GM18499 (cell line): ENCODE measurements around the gene ANXA11.
"Not testable (repeated sequence)": the region's sequence is repeated elsewhere in the genome, so short reads cannot be mapped to it uniquely, and the experiment has no call there.

Experiments used
- ATAC-seq: cut with Tn5 transposase; IDR thresholded peaks from one replicate; pipeline ENCODE4 v1.9.1; 2021; ENCODE audit warnings: moderate number of reproducible peaks; ENCODE audit not compliant: insufficient read depth, unreplicated experiment

ANXA11 gene

DNA sequence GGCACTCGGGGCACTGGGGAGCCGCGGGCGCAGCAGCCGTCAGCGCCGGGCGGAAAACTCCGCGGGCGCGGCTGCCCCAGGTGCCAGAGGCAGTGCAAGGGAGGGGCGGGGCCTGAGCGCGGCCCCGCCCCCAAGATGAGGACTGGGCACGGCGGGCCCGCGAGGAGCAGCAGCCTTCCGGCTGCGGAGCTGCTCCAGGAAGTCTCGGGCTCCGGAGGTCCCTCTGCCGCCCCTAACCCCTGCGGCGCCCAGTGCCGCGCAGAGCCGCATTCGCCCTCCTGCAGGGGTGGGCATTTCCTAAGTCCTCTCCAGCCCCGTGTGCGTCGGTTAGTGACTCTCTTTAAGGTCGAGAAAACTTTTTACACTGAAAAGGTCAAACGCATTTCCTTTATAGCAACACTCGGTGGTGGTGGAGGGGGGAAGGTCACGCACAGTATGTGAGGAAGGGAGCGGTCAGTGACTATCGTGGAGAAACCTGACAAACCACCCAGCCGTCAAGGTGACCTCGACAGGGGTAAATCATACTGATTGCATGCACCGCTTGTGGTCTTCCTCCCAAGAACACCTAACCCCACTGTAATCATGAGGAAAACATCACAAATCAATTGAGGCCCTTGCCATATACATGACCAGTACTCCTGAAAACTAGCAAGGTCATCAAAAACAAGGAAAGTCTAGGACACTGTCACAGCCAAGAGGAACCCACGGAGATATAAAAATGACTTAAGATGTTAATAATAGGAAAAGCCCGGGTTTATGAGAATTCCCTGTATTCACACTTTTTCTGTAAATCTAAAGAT, at the start of gene ANXA11:
Gene ANXA11, minus strand, starts transcription at position 61 of the 800 bp plus-strand sequence. CDS start 32,676 bp downstream, outside the sequence.
- ATAC-seq, result peak; percentile 44

- not testable (repeated sequence) for ATAC-seq
Measured at GRCh38 chr10:80254726-80255125, 49.4 kb upstream of the ANXA11 start.

- ATAC-seq, result not testable (repeated sequence)
Measured at GRCh38 chr10:80253963-80254271, 48.6 kb upstream of the ANXA11 start.

- ATAC-seq, result peak; percentile 89
Measured at GRCh38 chr10:80253266-80253962, 48.1 kb upstream of the ANXA11 start.

- ATAC-seq, result no peak
Measured at GRCh38 chr10:80252296-80252887, 47.1 kb upstream of the ANXA11 start.

DNA sequence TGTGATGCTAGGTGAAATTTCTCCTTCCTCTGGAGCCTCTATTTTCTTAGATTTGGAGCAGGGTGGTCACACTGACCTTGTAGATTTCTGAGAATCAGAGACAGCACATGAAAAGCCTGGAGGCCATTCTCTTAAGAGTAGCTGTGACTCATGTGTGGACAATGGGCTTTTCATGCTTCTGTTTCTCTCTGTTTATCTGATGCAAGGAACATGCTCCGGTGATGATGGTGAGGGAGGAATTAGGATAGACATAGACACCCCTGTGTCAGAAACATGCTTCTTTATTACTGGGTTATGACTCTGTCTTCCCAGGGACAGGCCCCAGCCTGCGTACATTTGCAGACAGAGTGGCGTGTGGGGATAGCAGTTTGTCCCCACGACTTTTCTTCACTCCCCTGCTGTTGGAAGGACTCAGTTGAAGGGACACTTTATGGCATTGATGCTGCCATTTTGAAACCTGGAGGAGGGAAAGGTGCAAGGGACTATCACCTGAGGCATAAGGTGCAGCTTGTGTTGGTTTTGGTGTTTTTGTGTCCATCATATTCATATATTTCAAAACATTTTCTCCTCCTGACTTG, 46.5 kb upstream of the ANXA11 start:
- not testable (repeated sequence) for ATAC-seq

DNA sequence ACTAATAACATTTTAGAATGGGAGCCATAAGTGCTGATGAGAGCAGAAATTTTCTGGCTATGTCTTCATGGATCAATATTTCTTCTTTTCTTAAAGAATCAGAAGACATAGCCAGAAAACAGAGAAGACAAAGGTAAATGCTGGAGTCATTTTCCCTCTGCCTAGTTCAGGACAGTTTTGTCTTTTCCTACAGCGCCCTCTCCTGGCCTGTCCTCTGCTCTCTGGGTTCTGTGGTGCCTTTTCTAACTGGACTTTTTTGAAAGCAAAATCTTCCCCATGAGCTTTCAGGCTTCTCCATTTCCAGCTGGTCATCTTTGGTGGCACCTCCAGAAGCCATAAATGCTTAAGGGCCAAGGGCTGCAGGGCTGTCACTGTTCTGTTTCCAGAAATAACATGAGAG, 45.1 kb upstream of the ANXA11 start:
- not testable (repeated sequence) for ATAC-seq

GRCh38 chr10:80249906-80250305, 44.6 kb upstream of the ANXA11 start:
- ATAC-seq, result not testable (repeated sequence)

DNA sequence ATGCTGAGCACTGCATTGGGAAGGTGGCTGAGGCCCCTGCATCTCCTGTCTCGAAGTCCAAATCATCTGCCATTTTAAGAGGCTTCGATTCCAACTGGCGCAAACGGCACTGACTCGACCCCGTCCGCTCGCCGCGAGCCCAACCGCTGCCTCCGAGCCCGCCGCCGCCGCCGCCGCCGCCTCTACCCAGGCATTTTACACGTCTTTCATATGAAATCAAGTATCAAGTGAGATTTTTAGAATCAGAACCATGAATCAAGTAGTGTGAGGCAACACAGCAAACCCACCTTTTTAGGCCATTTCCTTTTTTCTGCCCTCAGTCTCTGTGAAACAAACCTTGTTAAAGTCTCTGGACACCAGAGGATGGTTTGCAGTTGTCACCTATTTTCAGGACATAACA, 42.3 kb upstream of the ANXA11 start:
- ATAC-seq, result not testable (repeated sequence)

- not testable (repeated sequence) for ATAC-seq
Measured at GRCh38 chr10:80244371-80244770, 39.0 kb upstream of the ANXA11 start.

DNA sequence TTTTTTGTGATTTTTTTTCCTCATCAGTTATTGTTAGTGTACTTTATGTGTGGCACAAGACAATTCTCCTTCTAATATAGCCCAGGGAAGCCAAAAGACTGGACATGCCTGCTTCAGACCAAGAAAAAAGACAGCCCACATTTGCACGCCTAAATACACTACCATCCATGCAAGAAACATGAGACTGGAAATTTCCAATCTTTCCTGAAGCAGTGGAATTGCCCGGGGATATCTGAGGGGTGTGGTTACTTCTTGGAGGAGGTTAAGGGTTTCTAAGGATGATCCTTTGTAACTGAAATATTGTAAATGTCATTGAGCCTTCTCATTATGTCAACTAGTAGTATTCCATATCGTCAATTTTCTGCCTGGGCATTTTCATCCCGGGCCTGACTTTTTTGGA, 37.0 kb upstream of the ANXA11 start:
- ATAC-seq, result not testable (repeated sequence)

- ATAC-seq, result not testable (repeated sequence)
Measured at GRCh38 chr10:80236457-80236856, 31.1 kb upstream of the ANXA11 start.

DNA sequence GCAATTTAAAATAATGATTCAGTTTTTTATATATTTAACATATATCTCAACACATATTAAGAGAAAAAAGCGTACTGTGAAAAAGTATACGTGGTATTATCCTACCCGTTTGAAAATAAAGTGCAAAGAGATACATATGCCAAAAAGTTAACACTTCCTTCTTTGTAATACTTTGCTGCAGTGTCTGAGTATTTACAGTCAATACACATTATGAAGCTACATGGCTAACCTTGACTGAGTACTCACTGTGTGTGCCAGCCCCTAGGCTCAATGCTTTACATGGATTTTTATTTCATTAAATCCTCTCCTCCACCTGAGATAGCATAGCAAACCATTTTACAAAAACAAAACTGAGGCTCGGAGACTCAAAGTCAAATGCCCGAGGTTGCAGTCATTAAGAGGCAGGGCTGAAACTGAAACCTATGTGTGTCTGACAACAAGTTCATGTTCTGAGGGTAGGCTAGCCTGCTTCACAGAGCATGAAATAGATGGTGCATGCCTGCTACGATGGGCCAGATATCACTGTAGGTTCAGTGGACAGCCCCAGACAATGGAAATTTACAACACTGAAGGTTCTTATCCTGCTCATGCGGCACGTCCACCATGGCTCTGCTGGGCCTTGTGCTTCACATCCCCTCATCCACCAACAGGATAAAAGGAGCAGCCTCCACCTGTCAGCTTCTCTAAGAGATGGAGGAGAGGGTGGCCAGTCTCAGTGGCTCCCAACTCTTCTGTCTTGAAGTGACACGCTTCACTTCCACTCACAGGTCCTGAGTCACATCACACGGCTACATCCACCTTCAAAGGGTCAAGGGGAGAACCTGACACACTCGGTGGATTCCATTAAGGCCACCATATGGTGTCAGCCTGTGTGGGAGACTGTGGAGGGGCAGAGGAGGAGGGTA, 29.2 kb upstream of the ANXA11 start:
- peak; percentile 100 for ATAC-seq

- not testable (repeated sequence) for ATAC-seq
Measured at GRCh38 chr10:80233871-80234270, 28.5 kb upstream of the ANXA11 start.

DNA sequence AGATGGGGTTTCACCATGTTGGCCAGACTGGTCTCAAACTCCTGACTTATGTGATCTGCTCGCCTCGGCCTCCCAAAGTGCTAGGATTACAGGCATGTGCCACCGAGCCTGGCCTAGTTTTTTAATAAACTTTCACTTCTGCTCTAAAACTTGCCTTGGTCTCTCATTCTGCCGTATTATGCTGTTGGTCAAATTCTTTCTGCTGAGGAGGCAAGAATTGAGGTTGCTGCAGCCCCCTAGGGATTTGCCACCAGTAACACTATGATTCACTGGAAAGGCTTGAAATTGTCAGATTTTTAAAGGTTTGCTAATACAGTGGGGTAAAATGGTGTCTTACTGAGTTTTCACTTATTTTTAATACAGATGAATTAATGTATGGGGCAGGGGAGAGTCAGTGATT, 21.4 kb upstream of the ANXA11 start:
- peak; percentile 67 for ATAC-seq

DNA sequence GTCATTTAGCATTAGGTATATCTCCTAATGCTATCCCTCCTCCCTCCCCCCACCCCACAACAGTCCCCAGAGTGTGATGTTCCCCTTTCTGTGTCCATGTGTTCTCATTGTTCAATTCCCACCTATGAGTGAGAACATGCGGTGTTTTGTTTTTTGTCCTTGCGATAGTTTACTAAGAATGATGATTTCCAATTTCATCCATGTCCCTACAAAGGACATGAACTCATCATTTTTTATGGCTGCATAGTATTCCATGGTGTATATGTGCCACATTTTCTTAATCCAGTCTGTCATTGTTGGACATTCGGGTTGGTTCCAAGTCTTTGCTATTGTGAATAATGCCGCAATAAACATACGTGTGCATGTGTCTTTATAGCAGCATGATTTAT, 17.7 kb upstream of the ANXA11 start:
- not testable (repeated sequence) for ATAC-seq

DNA sequence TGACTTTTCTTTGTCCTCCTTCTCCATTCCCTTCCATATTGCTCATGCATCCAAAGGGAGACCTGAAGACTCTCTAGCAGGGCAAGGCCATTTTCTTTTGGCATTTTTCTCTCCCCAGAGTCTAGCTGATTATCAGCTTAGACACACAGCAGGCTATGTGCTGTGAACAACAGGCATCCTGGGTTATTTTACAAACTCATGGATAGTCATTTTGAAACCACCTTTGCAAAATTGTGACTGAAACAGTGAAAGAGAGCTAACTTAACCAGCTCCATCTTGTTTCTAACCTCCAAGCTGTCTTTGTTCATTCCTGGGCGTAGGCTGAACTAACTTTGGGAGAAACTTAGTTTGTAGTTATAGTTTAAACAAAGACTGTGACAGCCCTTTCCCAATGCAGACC, 13.5 kb upstream of the ANXA11 start:
- peak; percentile 88 for ATAC-seq

DNA sequence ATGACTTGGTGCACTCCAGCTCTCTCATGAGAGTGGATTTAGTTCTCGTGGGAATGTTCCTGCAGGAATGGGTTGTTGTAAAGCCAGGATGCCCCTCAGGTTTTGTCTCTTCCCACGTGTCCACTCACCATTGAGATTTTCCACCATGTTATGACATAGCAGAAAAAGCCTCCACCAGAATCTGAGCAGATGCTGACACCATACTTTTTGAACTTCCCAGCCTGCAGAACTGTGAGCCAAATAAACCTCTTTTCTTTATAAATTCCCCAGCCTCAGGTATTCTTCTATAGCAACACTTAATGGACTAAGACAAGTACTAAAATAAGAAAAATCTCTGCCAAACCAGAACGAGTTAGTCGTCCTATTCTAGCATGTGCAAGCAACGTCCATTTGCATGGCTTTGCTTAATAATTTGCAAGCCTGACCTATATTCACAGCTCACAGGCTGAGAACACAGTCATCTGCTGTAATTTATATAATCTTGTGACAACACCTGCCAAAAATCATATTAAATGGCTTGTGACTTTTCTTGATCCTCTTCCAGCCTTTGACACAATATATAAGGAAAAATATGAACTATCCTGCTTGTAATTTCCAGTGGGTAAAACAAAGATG, 9.1 kb upstream of the ANXA11 start:
- ATAC-seq, result not testable (repeated sequence)

- ATAC-seq, result not testable (repeated sequence)
Measured at GRCh38 chr10:80212535-80213115, 7.3 kb upstream of the ANXA11 start.
